HAP-1 (cell line): ENCODE measurements around the gene DAPK2.

Source experiments
- DNase-seq, 2 experiments: peaks; one replicate each; pipeline ENCODE4 v3.0.0-alpha.2; 2016 to 2020; ENCODE audit warnings: low spot score in 2 of 2
- H3K27me3 ChIP-seq: fragments of 250-450 bp; sonication (Bioruptor Pico); 2 replicates; pipeline ENCODE4 v1.5.1; 2020; ENCODE audit warnings: low read depth, mild to moderate bottlenecking, moderate library complexity
- H3K36me3 ChIP-seq: fragments of 250-450 bp; sonication (Bioruptor Pico); replicated peaks from 2 replicates; pipeline ENCODE4 v1.5.1; 2020; ENCODE audit warnings: mild to moderate bottlenecking
- H3K4me1 ChIP-seq: fragments of 250-450 bp; sonication (Bioruptor Pico); 2 replicates; pipeline ENCODE4 v1.5.1; 2020; ENCODE audit warnings: mild to moderate bottlenecking
- H3K4me3 ChIP-seq: fragments of 250-450 bp; sonication (Bioruptor Pico); 2 replicates; pipeline ENCODE4 v1.5.1; 2020; ENCODE audit warnings: mild to moderate bottlenecking, moderate library complexity
- H3K9me3 ChIP-seq: fragments of 250-450 bp; sonication (Bioruptor Pico); 2 replicates; pipeline ENCODE4 v1.5.1; 2020; ENCODE audit warnings: mild to moderate bottlenecking, moderate library complexity
- in situ Hi-C: fragments of 300-500 bp; cut with MboI; formaldehyde crosslinking; loops from 3 replicates; pipeline ENCODE4 v1.14.3; 2020; ENCODE audit warnings: low sequenced_read_pairs, inconsistent platforms, mixed read lengths

The DAPK2 gene

DNA sequence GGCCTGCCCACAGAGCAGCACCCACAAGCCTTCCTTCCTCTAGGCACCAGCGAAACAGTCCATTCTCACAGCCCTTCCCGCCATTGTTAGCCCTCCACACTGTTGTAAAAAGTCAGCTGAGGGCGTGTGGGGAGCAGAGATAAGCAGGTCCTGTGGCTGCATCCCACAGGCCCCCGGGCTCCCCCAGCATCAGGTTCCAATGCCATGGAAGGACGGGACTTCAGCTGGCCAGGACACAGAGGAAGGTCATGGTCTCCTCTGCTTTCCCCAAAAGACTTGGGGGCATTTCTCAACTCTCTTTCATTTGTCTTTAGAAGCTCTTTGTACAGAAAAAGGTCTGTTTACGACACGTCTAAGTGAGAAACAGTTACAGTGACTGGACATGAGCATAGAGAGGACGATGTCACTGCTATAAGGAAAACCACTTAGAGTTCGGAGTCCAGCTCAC, 127.4 kb downstream of the DAPK2 start:
- H3K4me3 ChIP-seq, result no peak overlapping the region
- no peak for DNase-seq
- H3K27me3 ChIP-seq, result no peaks in the 10 kb centered on the region
- in situ Hi-C loops, result no loop called here
- H3K4me1 ChIP-seq, result no peaks in the 10 kb centered on the region
- H3K36me3 ChIP-seq, result no peaks in the 10 kb centered on the region
- H3K9me3 ChIP-seq, result no peaks in the 10 kb centered on the region

- in situ Hi-C loops, result no loop called here
- Histone ChIP-seq H3K4me1 (no peaks in the 10 kb centered on the region), H3K36me3 (no peaks in the 10 kb centered on the region), H3K9me3 (no peaks in the 10 kb centered on the region), H3K27me3 (no peaks in the 10 kb centered on the region), H3K4me3 (no peak overlapping the region)
- no peak for DNase-seq
Observed at GRCh38 chr15:63918317-63918672, 128.0 kb downstream of the DAPK2 start.

- Histone ChIP-seq H3K36me3 (no peaks in the 10 kb centered on the region), H3K9me3 (no peaks in the 10 kb centered on the region), H3K4me3 (no peak overlapping the region), H3K4me1 (no peaks in the 10 kb centered on the region), H3K27me3 (no peaks in the 10 kb centered on the region)
- no peak for DNase-seq
- in situ Hi-C loops, result no loop called here
Observed at GRCh38 chr15:63917588-63918316, 128.5 kb downstream of the DAPK2 start.

- no peaks in the 10 kb centered on the region for H3K27me3 ChIP-seq
- no peaks in the 10 kb centered on the region for H3K4me1 ChIP-seq
- H3K4me3 ChIP-seq, result no peak overlapping the region
- no peaks in the 10 kb centered on the region for H3K36me3 ChIP-seq
- no peak for DNase-seq
- in situ Hi-C loops, result no loop called here
- no peaks in the 10 kb centered on the region for H3K9me3 ChIP-seq
Observed at GRCh38 chr15:63915873-63916771, 130.2 kb downstream of the DAPK2 start.

DNA sequence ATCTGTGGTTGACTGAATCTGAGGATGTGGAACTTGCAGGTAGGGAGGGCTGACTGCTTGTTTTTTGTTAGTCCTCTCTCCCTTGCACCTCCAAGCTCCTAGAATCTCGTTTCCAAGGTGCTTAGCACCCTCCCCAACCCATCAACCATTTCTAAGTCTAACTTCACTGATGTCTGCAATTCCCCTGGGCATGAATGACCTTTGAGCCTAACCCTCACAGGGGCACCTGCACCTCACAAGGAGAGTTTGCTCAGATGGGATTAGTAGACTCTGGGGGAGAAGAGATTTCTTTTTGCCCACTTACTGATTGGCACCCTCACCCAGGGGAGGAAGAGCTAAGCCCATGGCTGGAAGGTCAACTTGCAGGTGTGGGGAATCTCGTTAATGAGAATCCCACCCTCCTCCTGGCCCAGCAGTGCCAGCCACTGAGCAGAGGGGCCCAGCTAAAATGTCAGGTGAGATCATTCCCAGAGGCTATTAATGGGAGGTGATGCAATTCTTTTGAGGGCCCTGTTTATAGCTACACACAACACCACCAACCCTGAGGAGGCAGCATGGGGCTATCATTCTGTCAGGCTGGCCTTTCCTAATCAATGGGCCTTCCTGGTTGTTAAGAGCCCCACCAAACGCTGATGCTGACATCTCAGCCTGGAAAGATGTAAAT, 130.9 kb downstream of the DAPK2 start:
- Histone ChIP-seq H3K4me1 (no peaks in the 10 kb centered on the region), H3K36me3 (no peaks in the 10 kb centered on the region), H3K9me3 (no peaks in the 10 kb centered on the region), H3K27me3 (no peaks in the 10 kb centered on the region), H3K4me3 (no peak overlapping the region)
- no peak for DNase-seq
- in situ Hi-C loops, result no loop called here

DNA sequence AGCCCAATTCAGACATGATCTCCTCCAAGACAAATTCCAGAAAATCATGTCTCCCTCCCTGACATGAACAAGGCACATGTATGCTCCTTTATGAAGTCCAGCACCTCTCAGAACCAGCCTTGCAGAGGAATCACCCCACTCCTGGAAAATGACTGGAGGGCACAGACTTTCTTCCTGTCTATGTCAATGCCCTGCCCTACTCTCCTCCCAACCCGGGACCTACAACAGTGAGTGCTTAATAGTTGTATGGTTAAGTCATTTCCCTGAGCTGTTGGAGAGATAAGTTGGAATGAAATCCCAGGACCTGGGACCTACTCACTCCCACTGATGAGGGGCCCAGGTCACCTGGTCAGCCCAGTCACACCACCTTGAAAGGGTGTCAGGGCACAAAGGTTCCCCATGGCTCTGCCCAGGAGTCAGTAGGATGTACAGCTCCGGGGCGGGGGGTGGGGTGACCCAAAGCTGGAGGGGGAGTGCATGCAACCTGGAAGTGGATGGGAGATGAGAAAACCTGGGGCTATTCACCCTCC, 132.4 kb downstream of the DAPK2 start:
- in situ Hi-C loops, result no loop called here
- Histone ChIP-seq H3K4me3 (no peak overlapping the region), H3K9me3 (no peaks in the 10 kb centered on the region), H3K36me3 (no peaks in the 10 kb centered on the region), H3K4me1 (0 out of 2 replicates have a peak, but pooled peaks cover 5% of the 10 kb centered on the region), H3K27me3 (no peaks in the 10 kb centered on the region)
- no peak for DNase-seq

- no peaks in the 10 kb centered on the region for H3K9me3 ChIP-seq
- in situ Hi-C loops, result no loop called here
Observed at GRCh38 chr15:63913336-63913735, 132.9 kb downstream of the DAPK2 start.

GRCh38 chr15:63912061-63912615, 134.1 kb downstream of the DAPK2 start:
- Histone ChIP-seq H3K27me3 (no peaks in the 10 kb centered on the region), H3K4me3 (no peak overlapping the region), H3K36me3 (no peaks in the 10 kb centered on the region), H3K4me1 (0 out of 2 replicates have a peak, but pooled peaks cover 5% of the 10 kb centered on the region), H3K9me3 (no peaks in the 10 kb centered on the region)
- DNase-seq, result no peak
- in situ Hi-C loops, result no loop called here

More at GRCh38 chr15:63913336-63913735, 132.9 kb downstream of the DAPK2 start:
- H3K4me3 ChIP-seq, result no peak overlapping the region
- H3K36me3 ChIP-seq, result no peaks in the 10 kb centered on the region
- no peaks in the 10 kb centered on the region for H3K27me3 ChIP-seq
- DNase-seq, result no peak
- 0 out of 2 replicates have a peak, but pooled peaks cover 5% of the 10 kb centered on the region for H3K4me1 ChIP-seq

- no peaks in the 10 kb centered on the region for H3K27me3 ChIP-seq
- in situ Hi-C loops, result no loop called here
- no peak for DNase-seq
- no peaks in the 10 kb centered on the region for H3K36me3 ChIP-seq
- H3K4me3 ChIP-seq, result no peak overlapping the region
- no peaks in the 10 kb centered on the region for H3K9me3 ChIP-seq
- H3K4me1 ChIP-seq, result 0 out of 2 replicates have a peak, but pooled peaks cover 5% of the 10 kb centered on the region
Observed at GRCh38 chr15:63911160-63911559, 135.1 kb downstream of the DAPK2 start.

- DNase-seq, result no peak
- no peaks in the 10 kb centered on the region for H3K36me3 ChIP-seq
- H3K27me3 ChIP-seq, result no peaks in the 10 kb centered on the region
- H3K4me3 ChIP-seq, result no peak overlapping the region
- no peaks in the 10 kb centered on the region for H3K9me3 ChIP-seq
- in situ Hi-C loops, result no loop called here
- 0 out of 2 replicates have a peak, but pooled peaks cover 5% of the 10 kb centered on the region for H3K4me1 ChIP-seq
Observed at GRCh38 chr15:63909819-63910437, 136.4 kb downstream of the DAPK2 start.

- in situ Hi-C loops, result no loop called here
- Histone ChIP-seq H3K4me1 (0 out of 2 replicates have a peak, but pooled peaks cover 5% of the 10 kb centered on the region), H3K27me3 (no peaks in the 10 kb centered on the region), H3K36me3 (no peaks in the 10 kb centered on the region), H3K4me3 (no peak overlapping the region), H3K9me3 (no peaks in the 10 kb centered on the region)
- no peak for DNase-seq
Observed at GRCh38 chr15:63908991-63909390, 137.3 kb downstream of the DAPK2 start.

DNA sequence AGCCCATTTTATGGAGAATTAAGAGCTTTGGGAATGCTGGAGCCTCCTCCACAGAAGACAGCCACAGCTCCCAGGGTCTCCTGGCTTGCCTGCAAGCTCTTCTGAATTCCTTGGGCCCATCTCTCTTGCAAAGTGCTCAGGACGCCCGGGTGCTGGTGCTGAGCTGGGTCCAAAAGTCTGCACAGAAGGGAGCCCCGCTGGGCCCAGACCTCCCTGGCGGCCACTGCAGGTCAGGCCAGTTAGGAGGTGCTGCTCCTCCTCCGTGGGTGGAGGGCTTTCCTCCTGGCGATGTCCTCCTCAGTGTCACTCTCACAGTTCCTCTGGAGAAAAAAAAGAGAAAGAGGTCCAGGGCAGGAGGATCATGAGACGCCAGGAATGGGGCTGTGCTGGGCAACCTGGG, 138.0 kb downstream of the DAPK2 start:
- Histone ChIP-seq H3K9me3 (no peaks in the 10 kb centered on the region), H3K4me3 (no peak overlapping the region), H3K4me1 (0 out of 2 replicates have a peak, but pooled peaks cover 5% of the 10 kb centered on the region), H3K27me3 (no peaks in the 10 kb centered on the region), H3K36me3 (no peaks in the 10 kb centered on the region)
- in situ Hi-C loops, result no loop called here
- DNase-seq, result no peak

DNA sequence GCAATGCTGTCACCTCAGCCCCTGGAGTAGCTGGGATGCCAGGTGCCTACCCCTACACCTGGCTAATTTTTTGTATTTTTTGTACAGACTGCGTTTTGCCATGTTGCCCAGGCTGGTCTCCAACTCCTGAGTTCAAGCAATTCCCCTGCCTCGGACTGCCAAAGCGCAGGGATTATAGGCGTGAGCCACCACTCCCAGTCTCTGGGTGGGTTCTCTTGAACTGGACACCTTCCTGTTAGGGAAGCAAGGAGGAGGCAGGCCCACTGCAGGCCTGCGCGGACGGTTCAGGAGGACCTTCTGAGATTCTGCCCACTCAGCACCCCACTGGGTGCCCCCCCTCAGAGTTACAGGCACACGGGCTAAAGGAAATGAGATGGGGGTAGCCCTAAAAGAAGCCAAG, 138.8 kb downstream of the DAPK2 start:
- in situ Hi-C loops, result no loop called here

More for the DNA sequence above, 138.8 kb downstream of the DAPK2 start:
- H3K36me3 ChIP-seq, result no peaks in the 10 kb centered on the region
- H3K9me3 ChIP-seq, result no peaks in the 10 kb centered on the region
- H3K4me1 ChIP-seq, result 0 out of 2 replicates have a peak, but pooled peaks cover 5% of the 10 kb centered on the region
- DNase-seq, result no peak
- H3K4me3 ChIP-seq, result no peak overlapping the region
- H3K27me3 ChIP-seq, result no peaks in the 10 kb centered on the region
